Stomach (tissue), 4 donors: ENCODE results near the gene TRIM4.

Experiments
- EP300 ChIP-seq: sonication (generic); formaldehyde crosslinking; IDR thresholded peaks from one replicate; pipeline ENCODE4 v1.6.1; 2017; ENCODE audit warnings: antibody characterized with exemption
- POLR2AphosphoS5 ChIP-seq, 3 donors: sonication (generic); formaldehyde crosslinking; IDR thresholded peaks; one replicate each; pipeline ENCODE4 v1.6.1; 2016; ENCODE audit warnings: antibody characterized with exemption in 3 of 3
- TF ChIP-seq, protein P1 (sequence below), 7 experiments: fragments of 450-650 bp in 4 of 7; fragments of 200-600 bp in 3 of 7; sonication (generic) in 3 of 7; IDR thresholded peaks; one replicate each; pipeline ENCODE4 v1.5.1; 2016 to 2019; ENCODE audit warnings: antibody characterized with exemption in 7 of 7, control low read depth in 2 of 7, mild to moderate bottlenecking in 1 of 7

GRCh38 chr7:99949645-99950228, 30.4 kb upstream of the TRIM4 start:
- no peak for TF ChIP-seq POLR2AphosphoS5 (IDR thresholded peaks at IDR 0.05)
- TF ChIP-seq, protein P1, sequence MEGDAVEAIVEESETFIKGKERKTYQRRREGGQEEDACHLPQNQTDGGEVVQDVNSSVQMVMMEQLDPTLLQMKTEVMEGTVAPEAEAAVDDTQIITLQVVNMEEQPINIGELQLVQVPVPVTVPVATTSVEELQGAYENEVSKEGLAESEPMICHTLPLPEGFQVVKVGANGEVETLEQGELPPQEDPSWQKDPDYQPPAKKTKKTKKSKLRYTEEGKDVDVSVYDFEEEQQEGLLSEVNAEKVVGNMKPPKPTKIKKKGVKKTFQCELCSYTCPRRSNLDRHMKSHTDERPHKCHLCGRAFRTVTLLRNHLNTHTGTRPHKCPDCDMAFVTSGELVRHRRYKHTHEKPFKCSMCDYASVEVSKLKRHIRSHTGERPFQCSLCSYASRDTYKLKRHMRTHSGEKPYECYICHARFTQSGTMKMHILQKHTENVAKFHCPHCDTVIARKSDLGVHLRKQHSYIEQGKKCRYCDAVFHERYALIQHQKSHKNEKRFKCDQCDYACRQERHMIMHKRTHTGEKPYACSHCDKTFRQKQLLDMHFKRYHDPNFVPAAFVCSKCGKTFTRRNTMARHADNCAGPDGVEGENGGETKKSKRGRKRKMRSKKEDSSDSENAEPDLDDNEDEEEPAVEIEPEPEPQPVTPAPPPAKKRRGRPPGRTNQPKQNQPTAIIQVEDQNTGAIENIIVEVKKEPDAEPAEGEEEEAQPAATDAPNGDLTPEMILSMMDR (IDR thresholded peaks at IDR 0.05), result peak in 2 of 7 experiments; percentile 6 to 10
- no peak for TF ChIP-seq EP300
